Glutamatergic neuron (in vitro differentiated cells): ENCODE data around the gene FLT1. TPM values are rescaled to one million over a fixed set of nuclear protein-coding genes. Genes with fewer than 3 reads are reported as not detected.

ENCODE experiments used
- DNase-seq: peaks from one replicate; pipeline ENCODE4 v3.0.0; 2022
- H3K27ac Mint-ChIP-seq: one replicate; pipeline ENCODE4 v1.8.0; 2020; ENCODE audit warnings: mild to moderate bottlenecking, mixed read lengths, inconsistent platforms; ENCODE audit not compliant: unreplicated experiment
- H3K27me3 Mint-ChIP-seq: one replicate; pipeline ENCODE4 v1.8.0; 2020; ENCODE audit warnings: mild to moderate bottlenecking, moderate library complexity, mixed read lengths, inconsistent platforms; ENCODE audit not compliant: unreplicated experiment
- H3K36me3 Mint-ChIP-seq: one replicate; pipeline ENCODE4 v1.8.0; 2020; ENCODE audit warnings: mild to moderate bottlenecking, mixed read lengths, inconsistent platforms; ENCODE audit not compliant: unreplicated experiment
- H3K4me1 Mint-ChIP-seq: one replicate; pipeline ENCODE4 v1.8.0; 2020; ENCODE audit warnings: mild to moderate bottlenecking, low read depth, mixed read lengths, inconsistent platforms; ENCODE audit not compliant: unreplicated experiment
- H3K4me3 Mint-ChIP-seq: one replicate; pipeline ENCODE4 v1.8.0; 2020; ENCODE audit warnings: mild to moderate bottlenecking, mixed read lengths, inconsistent platforms; ENCODE audit not compliant: unreplicated experiment
- H3K9me3 Mint-ChIP-seq: one replicate; pipeline ENCODE4 v1.8.0; 2020; ENCODE audit warnings: mild to moderate bottlenecking, moderate library complexity, mixed read lengths, inconsistent platforms; ENCODE audit not compliant: unreplicated experiment
- total RNA-seq: library from RNA; stranded (reverse); fragmentation: NEBNext Ultra II Directional; extraction: Animal tissue kit (Norgen Biotek cat#: 25700); gene quantifications from one replicate; pipeline ENCODE4 v1.2.1, GENCODE V29; 2021; ENCODE audit not compliant: unreplicated experiment
- TF ChIP-seq, protein P1 (sequence below): fragments of 200-600 bp; sonication (generic); IDR thresholded peaks from one replicate; pipeline ENCODE4 v1.5.0; 2021; ENCODE audit not compliant: partially characterized antibody, unreplicated experiment

FLT1 gene
- total RNA-seq, 1 donor from 2014 or later = 49.8 TPM

DNA sequence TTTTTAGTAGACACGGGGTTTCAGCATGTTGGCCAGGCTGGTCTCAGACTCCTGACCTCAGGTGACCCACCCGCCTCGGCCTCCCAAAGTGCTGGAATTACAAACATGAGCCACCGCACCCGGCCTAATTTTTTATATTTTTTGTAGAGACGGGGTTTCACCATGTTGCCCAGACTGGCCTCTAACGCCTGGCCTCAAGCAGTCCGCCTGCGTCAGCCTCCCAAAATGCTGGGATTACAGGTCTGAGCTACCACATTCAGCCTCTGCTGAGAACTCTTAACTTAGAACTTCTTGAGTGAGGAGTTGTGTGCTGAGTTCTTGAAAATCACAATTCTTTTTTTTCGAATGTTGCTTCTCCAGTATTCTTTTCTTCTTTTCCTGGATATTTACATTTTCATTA, 244.4 kb downstream of the FLT1 start:
- TF ChIP-seq, protein P1, sequence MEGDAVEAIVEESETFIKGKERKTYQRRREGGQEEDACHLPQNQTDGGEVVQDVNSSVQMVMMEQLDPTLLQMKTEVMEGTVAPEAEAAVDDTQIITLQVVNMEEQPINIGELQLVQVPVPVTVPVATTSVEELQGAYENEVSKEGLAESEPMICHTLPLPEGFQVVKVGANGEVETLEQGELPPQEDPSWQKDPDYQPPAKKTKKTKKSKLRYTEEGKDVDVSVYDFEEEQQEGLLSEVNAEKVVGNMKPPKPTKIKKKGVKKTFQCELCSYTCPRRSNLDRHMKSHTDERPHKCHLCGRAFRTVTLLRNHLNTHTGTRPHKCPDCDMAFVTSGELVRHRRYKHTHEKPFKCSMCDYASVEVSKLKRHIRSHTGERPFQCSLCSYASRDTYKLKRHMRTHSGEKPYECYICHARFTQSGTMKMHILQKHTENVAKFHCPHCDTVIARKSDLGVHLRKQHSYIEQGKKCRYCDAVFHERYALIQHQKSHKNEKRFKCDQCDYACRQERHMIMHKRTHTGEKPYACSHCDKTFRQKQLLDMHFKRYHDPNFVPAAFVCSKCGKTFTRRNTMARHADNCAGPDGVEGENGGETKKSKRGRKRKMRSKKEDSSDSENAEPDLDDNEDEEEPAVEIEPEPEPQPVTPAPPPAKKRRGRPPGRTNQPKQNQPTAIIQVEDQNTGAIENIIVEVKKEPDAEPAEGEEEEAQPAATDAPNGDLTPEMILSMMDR = no peak
- H3K9me3 Mint-ChIP-seq = no peaks in the 10 kb centered on the region
- H3K36me3 Mint-ChIP-seq = peaks cover 6% of the 10 kb centered on the region
- no peak overlapping the region for H3K4me3 Mint-ChIP-seq
- H3K27ac Mint-ChIP-seq = no peak overlapping the region
- DNase-seq = no peak
- peaks cover 2% of the 10 kb centered on the region for H3K27me3 Mint-ChIP-seq
- H3K4me1 Mint-ChIP-seq = no peaks in the 10 kb centered on the region

Other genes starting within 250 kb of the FLT1 start
- 73.6 TPM for gene POMP, start 164.0 kb upstream of the FLT1 start, total RNA-seq
- gene SLC46A3, start 223.8 kb upstream of the FLT1 start, total RNA-seq = 2.3 TPM